ENCODE measurements around the gene PLXNB3.

PLXNB3 gene

GRCh38 chrX:153794897-153795816, 31.1 kb downstream of the PLXNB3 start:
- peak overlapping the region; percentile 57; the same call in 1 of the 2 replicates for H3K4me3 ChIP-seq (ENCODE audit: low read length)
- no peak for DNase-seq (ENCODE audit: low read depth, low spot score)
- H3K9me3 ChIP-seq (ENCODE audit: control insufficient read depth, insufficient read depth, low read length), result no peaks in the 10 kb centered on the region
- H3K27ac ChIP-seq (ENCODE audit: low read length), result no peak overlapping the region
- WGBS (ENCODE audit: insufficient coverage, insufficient read length), result no CpG with 5 or more reads among the region's 47 CpGs
- no peaks in the 10 kb centered on the region for H3K27me3 ChIP-seq (ENCODE audit: control insufficient read depth, insufficient read depth, low read length)
- H3K4me1 ChIP-seq (ENCODE audit: control insufficient read depth, insufficient read depth, low read length), result 0 out of 2 replicates have a peak, but pooled peaks cover 2% of the 10 kb centered on the region
- H3K36me3 ChIP-seq (ENCODE audit: control insufficient read depth, insufficient read depth, low read length), result peaks cover 13% of the 10 kb centered on the region

GRCh38 chrX:153797415-153798015, 33.5 kb downstream of the PLXNB3 start:
- H3K36me3 ChIP-seq (ENCODE audit: control insufficient read depth, insufficient read depth, low read length), result peaks cover 14% of the 10 kb centered on the region
- H3K27ac ChIP-seq (ENCODE audit: low read length), result no peak overlapping the region
- WGBS (ENCODE audit: insufficient coverage, insufficient read length), result no CpG with 5 or more reads among the region's 15 CpGs
- DNase-seq (ENCODE audit: low read depth, low spot score), result no peak
- H3K4me3 ChIP-seq (ENCODE audit: low read length), result no peak overlapping the region
- H3K27me3 ChIP-seq (ENCODE audit: control insufficient read depth, insufficient read depth, low read length), result no peaks in the 10 kb centered on the region
- H3K9me3 ChIP-seq (ENCODE audit: control insufficient read depth, insufficient read depth, low read length), result no peaks in the 10 kb centered on the region
- H3K4me1 ChIP-seq (ENCODE audit: control insufficient read depth, insufficient read depth, low read length), result peaks cover 2% of the 10 kb centered on the region; the same call in 1 of the 2 replicates

GRCh38 chrX:153799326-153799725, 35.3 kb downstream of the PLXNB3 start:
- Histone ChIP-seq H3K27ac (ENCODE audit: low read length) (no peak overlapping the region), H3K27me3 (ENCODE audit: control insufficient read depth, insufficient read depth, low read length) (no peaks in the 10 kb centered on the region), H3K9me3 (ENCODE audit: control insufficient read depth, insufficient read depth, low read length) (no peaks in the 10 kb centered on the region), H3K36me3 (ENCODE audit: control insufficient read depth, insufficient read depth, low read length) (peaks cover 29% of the 10 kb centered on the region), H3K4me1 (ENCODE audit: control insufficient read depth, insufficient read depth, low read length) (peaks cover 2% of the 10 kb centered on the region; the same call in 1 of the 2 replicates), H3K4me3 (ENCODE audit: low read length) (no peak overlapping the region)
- DNase-seq (ENCODE audit: low read depth, low spot score), result no peak
- no CpG with 5 or more reads among the region's 5 CpGs for WGBS (ENCODE audit: insufficient coverage, insufficient read length)

GRCh38 chrX:153800177-153800722, 36.2 kb downstream of the PLXNB3 start:
- H3K36me3 ChIP-seq (ENCODE audit: control insufficient read depth, insufficient read depth, low read length), result peaks cover 30% of the 10 kb centered on the region
- WGBS (ENCODE audit: insufficient coverage, insufficient read length), result no CpG with 5 or more reads among the region's 16 CpGs
- H3K9me3 ChIP-seq (ENCODE audit: control insufficient read depth, insufficient read depth, low read length), result no peaks in the 10 kb centered on the region
- H3K27ac ChIP-seq (ENCODE audit: low read length), result no peak overlapping the region
- no peak overlapping the region for H3K4me3 ChIP-seq (ENCODE audit: low read length)
- DNase-seq (ENCODE audit: low read depth, low spot score), result no peak
- no peaks in the 10 kb centered on the region for H3K27me3 ChIP-seq (ENCODE audit: control insufficient read depth, insufficient read depth, low read length)
- peaks cover 2% of the 10 kb centered on the region; the same call in 1 of the 2 replicates for H3K4me1 ChIP-seq (ENCODE audit: control insufficient read depth, insufficient read depth, low read length)

GRCh38 chrX:153800746-153801145, 36.7 kb downstream of the PLXNB3 start:
- DNase-seq (ENCODE audit: low read depth, low spot score), result no peak
- Histone ChIP-seq H3K27ac (ENCODE audit: low read length) (no peak overlapping the region), H3K27me3 (ENCODE audit: control insufficient read depth, insufficient read depth, low read length) (no peaks in the 10 kb centered on the region), H3K4me3 (ENCODE audit: low read length) (no peak overlapping the region), H3K36me3 (ENCODE audit: control insufficient read depth, insufficient read depth, low read length) (peaks cover 35% of the 10 kb centered on the region), H3K9me3 (ENCODE audit: control insufficient read depth, insufficient read depth, low read length) (no peaks in the 10 kb centered on the region), H3K4me1 (ENCODE audit: control insufficient read depth, insufficient read depth, low read length) (no peaks in the 10 kb centered on the region; the same call in 1 of the 2 replicates)
- no CpG with 5 or more reads among the region's 7 CpGs for whole genome bisulfite sequencing (ENCODE audit: insufficient coverage, insufficient read length)

- H3K27me3 ChIP-seq (ENCODE audit: control insufficient read depth, insufficient read depth, low read length), result no peaks in the 10 kb centered on the region
- H3K36me3 ChIP-seq (ENCODE audit: control insufficient read depth, insufficient read depth, low read length), result peaks cover 36% of the 10 kb centered on the region
- no peaks in the 10 kb centered on the region; the same call in 1 of the 2 replicates for H3K4me1 ChIP-seq (ENCODE audit: control insufficient read depth, insufficient read depth, low read length)
- DNase-seq (ENCODE audit: low read depth, low spot score), result no peak
- H3K9me3 ChIP-seq (ENCODE audit: control insufficient read depth, insufficient read depth, low read length), result no peaks in the 10 kb centered on the region
- no CpG with 5 or more reads among the region's 8 CpGs for WGBS (ENCODE audit: insufficient coverage, insufficient read length)
- H3K4me3 ChIP-seq (ENCODE audit: low read length), result no peak overlapping the region
- H3K27ac ChIP-seq (ENCODE audit: low read length), result no peak overlapping the region
These were observed 37.6 kb downstream of the PLXNB3 start for GRCh38 chrX:153801669-153802068.

- no peak overlapping the region for H3K4me3 ChIP-seq (ENCODE audit: low read length)
- no peaks in the 10 kb centered on the region; the same call in 1 of the 2 replicates for H3K4me1 ChIP-seq (ENCODE audit: control insufficient read depth, insufficient read depth, low read length)
- peaks cover 32% of the 10 kb centered on the region for H3K36me3 ChIP-seq (ENCODE audit: control insufficient read depth, insufficient read depth, low read length)
- no peaks in the 10 kb centered on the region for H3K9me3 ChIP-seq (ENCODE audit: control insufficient read depth, insufficient read depth, low read length)
- WGBS (ENCODE audit: insufficient coverage, insufficient read length), result no CpG with 5 or more reads among the region's 14 CpGs
- no peaks in the 10 kb centered on the region for H3K27me3 ChIP-seq (ENCODE audit: control insufficient read depth, insufficient read depth, low read length)
- DNase-seq (ENCODE audit: low read depth, low spot score), result no peak
- H3K27ac ChIP-seq (ENCODE audit: low read length), result no peak overlapping the region
These were observed 38.5 kb downstream of the PLXNB3 start for GRCh38 chrX:153802513-153803045.

GRCh38 chrX:153803211-153804099, 39.4 kb downstream of the PLXNB3 start:
- WGBS (ENCODE audit: insufficient coverage, insufficient read length), result no CpG with 5 or more reads among the region's 87 CpGs
- H3K27me3 ChIP-seq (ENCODE audit: control insufficient read depth, insufficient read depth, low read length), result no peaks in the 10 kb centered on the region
- H3K4me3 ChIP-seq (ENCODE audit: low read length), result no peak overlapping the region
- H3K36me3 ChIP-seq (ENCODE audit: control insufficient read depth, insufficient read depth, low read length), result peaks cover 27% of the 10 kb centered on the region
- H3K27ac ChIP-seq (ENCODE audit: low read length), result no peak overlapping the region
- no peaks in the 10 kb centered on the region for H3K9me3 ChIP-seq (ENCODE audit: control insufficient read depth, insufficient read depth, low read length)
- H3K4me1 ChIP-seq (ENCODE audit: control insufficient read depth, insufficient read depth, low read length), result no peaks in the 10 kb centered on the region; the same call in 1 of the 2 replicates
- no peak for DNase-seq (ENCODE audit: low read depth, low spot score)

GRCh38 chrX:153804100-153804595, 40.1 kb downstream of the PLXNB3 start:
- no peak for DNase-seq (ENCODE audit: low read depth, low spot score)
- peaks cover 26% of the 10 kb centered on the region for H3K36me3 ChIP-seq (ENCODE audit: control insufficient read depth, insufficient read depth, low read length)
- H3K27me3 ChIP-seq (ENCODE audit: control insufficient read depth, insufficient read depth, low read length), result no peaks in the 10 kb centered on the region
- no peaks in the 10 kb centered on the region for H3K9me3 ChIP-seq (ENCODE audit: control insufficient read depth, insufficient read depth, low read length)
- no CpG with 5 or more reads among the region's 34 CpGs for WGBS (ENCODE audit: insufficient coverage, insufficient read length)
- no peak overlapping the region for H3K4me3 ChIP-seq (ENCODE audit: low read length)
- H3K4me1 ChIP-seq (ENCODE audit: control insufficient read depth, insufficient read depth, low read length), result no peaks in the 10 kb centered on the region; the same call in 1 of the 2 replicates
- no peak overlapping the region for H3K27ac ChIP-seq (ENCODE audit: low read length)

Data from iPS DF 6.9 (cell line).